MM.1S (cell line): ENCODE measurements around the gene SLC40A1.

ENCODE experiments used
- DNase-seq: peaks from one replicate; pipeline ENCODE4 v3.0.0-alpha.2; 2015
- H2AFZ ChIP-seq: fragments of 300-600 bp; sonication (generic); 2 replicates; pipeline ENCODE4 v1.6.0; 2016; ENCODE audit warnings: antibody characterized with exemption, low read length
- H3F3A ChIP-seq: fragments of 300-600 bp; sonication (generic); 2 replicates; pipeline ENCODE4 v1.6.1; 2016; ENCODE audit warnings: mild to moderate bottlenecking, antibody characterized with exemption, low read length, moderate library complexity, mixed read lengths; ENCODE audit not compliant: insufficient read depth
- H3K27ac ChIP-seq: fragments of 300-600 bp; sonication (generic); 2 replicates; pipeline ENCODE4 v1.5.1; 2016; ENCODE audit warnings: mild to moderate bottlenecking, low read length
- H3K27me3 ChIP-seq: fragments of 300-600 bp; sonication (generic); replicated peaks from 2 replicates; pipeline ENCODE4 v1.6.0; 2016; ENCODE audit warnings: low read length; ENCODE audit not compliant: insufficient read depth
- H3K36me3 ChIP-seq: fragments of 300-600 bp; sonication (generic); replicated peaks from 2 replicates; pipeline ENCODE4 v1.6.1; 2016; ENCODE audit warnings: mild to moderate bottlenecking, low read length, mixed read lengths; ENCODE audit not compliant: insufficient read depth
- H3K4me1 ChIP-seq: fragments of 300-600 bp; sonication (generic); 2 replicates; pipeline ENCODE4 v1.6.1; 2016; ENCODE audit warnings: low read length, mixed read lengths
- H3K4me2 ChIP-seq: fragments of 300-600 bp; sonication (generic); 2 replicates; pipeline ENCODE4 v1.6.0; 2016; ENCODE audit warnings: low read depth, low read length
- H3K4me3 ChIP-seq: fragments of 300-600 bp; sonication (generic); 2 replicates; pipeline ENCODE4 v1.5.1; 2016; ENCODE audit warnings: low read length, mixed read lengths
- H3K79me2 ChIP-seq: fragments of 300-600 bp; sonication (generic); 2 replicates; pipeline ENCODE4 v1.6.1; 2016; ENCODE audit warnings: mixed run types, low read length, mixed read lengths
- H3K9ac ChIP-seq: fragments of 300-600 bp; sonication (generic); 2 replicates; pipeline ENCODE4 v1.6.1; 2016; ENCODE audit warnings: low read length, mixed read lengths
- H3K9me2 ChIP-seq: fragments of 300-600 bp; sonication (generic); replicated peaks from 2 replicates; pipeline ENCODE4 v1.6.1; 2016; ENCODE audit warnings: mild to moderate bottlenecking, low read length, mixed read lengths; ENCODE audit not compliant: insufficient read depth
- H3K9me3 ChIP-seq: fragments of 300-600 bp; sonication (generic); replicated peaks from 2 replicates; pipeline ENCODE4 v1.6.1; 2016; ENCODE audit warnings: mild to moderate bottlenecking, low read length, mixed read lengths; ENCODE audit not compliant: insufficient read depth
- H4K20me1 ChIP-seq: fragments of 300-600 bp; sonication (generic); 2 replicates; pipeline ENCODE4 v1.6.1; 2016; ENCODE audit warnings: mild to moderate bottlenecking, low read length, moderate library complexity, mixed read lengths; ENCODE audit not compliant: insufficient read depth
- CTCF ChIP-seq: fragments of 300-600 bp; sonication (generic); IDR thresholded peaks from 2 replicates; pipeline ENCODE4 v1.5.1; 2016; ENCODE audit warnings: antibody characterized with exemption, low read length, mixed read lengths
- EZH2 ChIP-seq: fragments of 300-600 bp; sonication (generic); optimal IDR thresholded peaks from 2 replicates; pipeline ENCODE3; 2017; ENCODE audit warnings: low read depth, mild to moderate bottlenecking, antibody characterized with exemption, low read length, mixed read lengths
- EZH2phosphoT487 ChIP-seq: fragments of 300-600 bp; sonication (generic); IDR thresholded peaks from 2 replicates; pipeline ENCODE4 v1.6.1; 2018; ENCODE audit warnings: antibody characterized with exemption, low read length

SLC40A1 gene

GRCh38 chr2:189580658-189581353 lies at the start of gene SLC40A1:
SLC40A1 (minus strand) TSS chr2:189580786; CDS start chr2:189580460, 326 bp downstream.
- Histone ChIP-seq H3K36me3 (no peaks in the 10 kb centered on the region), H3K27me3 (no peaks in the 10 kb centered on the region), H3K9ac (peak within 1 kb of the TSS; percentile 10; the same call in 1 of the 2 replicates), H3K79me2 (no peaks in the 10 kb centered on the region), H3K4me1 (no peaks in the 10 kb centered on the region), H3K4me2 (peak within 1 kb of the TSS; percentile 64), H2AFZ (peak within 1 kb of the TSS; percentile 41), H3K27ac (peak within 1 kb of the TSS; percentile 45; the same call in 1 of the 2 replicates), H3K4me3 (peak within 1 kb of the TSS; percentile 54), H4K20me1 (no peaks in the 10 kb centered on the region), H3K9me3 (no peaks in the 10 kb centered on the region), H3K9me2 (no peaks in the 10 kb centered on the region), H3F3A (no peaks in the 10 kb centered on the region)
- TF ChIP-seq EZH2phosphoT487: no peak
- no peak for TF ChIP-seq EZH2
- no peak for TF ChIP-seq CTCF
- DNase-seq: peak; percentile 62

- TF ChIP-seq EZH2phosphoT487 (no peak), EZH2 (no peak), CTCF (no peak)
- Histone ChIP-seq H3K27me3 (no peaks in the 10 kb centered on the region), H3K9me2 (no peaks in the 10 kb centered on the region), H3K4me2 (no peak overlapping the region), H4K20me1 (no peaks in the 10 kb centered on the region), H3K9me3 (no peaks in the 10 kb centered on the region), H2AFZ (no peak overlapping the region), H3K27ac (no peak overlapping the region), H3K36me3 (no peaks in the 10 kb centered on the region), H3K4me1 (no peaks in the 10 kb centered on the region), H3K4me3 (no peak overlapping the region), H3K9ac (no peak overlapping the region), H3K79me2 (no peaks in the 10 kb centered on the region), H3F3A (no peaks in the 10 kb centered on the region)
- no peak for DNase-seq
Observed at GRCh38 chr2:189629531-189630453, 49.2 kb upstream of the SLC40A1 start.

GRCh38 chr2:189628817-189629530 lies 48.4 kb upstream of the SLC40A1 start:
- no peaks in the 10 kb centered on the region for H3K27me3 ChIP-seq
- H3K79me2 ChIP-seq: no peaks in the 10 kb centered on the region
- TF ChIP-seq EZH2 (no peak), CTCF (no peak), EZH2phosphoT487 (no peak)
- H4K20me1 ChIP-seq: no peaks in the 10 kb centered on the region
- H2AFZ ChIP-seq: no peak overlapping the region
- H3F3A ChIP-seq: no peaks in the 10 kb centered on the region
- H3K4me1 ChIP-seq: no peaks in the 10 kb centered on the region
- H3K4me3 ChIP-seq: no peak overlapping the region
- H3K9me3 ChIP-seq: no peaks in the 10 kb centered on the region
- H3K4me2 ChIP-seq: no peak overlapping the region
- no peaks in the 10 kb centered on the region for H3K36me3 ChIP-seq
- H3K27ac ChIP-seq: no peak overlapping the region
- H3K9ac ChIP-seq: no peak overlapping the region
- no peak for DNase-seq
- no peaks in the 10 kb centered on the region for H3K9me2 ChIP-seq
